IMR-90 (cell line): Measurements from ENCODE around the gene GBP6.

Source experiments
- CEBPB ChIP-seq: IDR thresholded peaks from 2 replicates; pipeline ENCODE4 v1.6.1; 2012; ENCODE audit warnings: low read depth, low read length, improper control_type of control experiment
- FOS ChIP-seq: fragments of 150-350 bp; IDR thresholded peaks from 2 replicates; pipeline ENCODE4 v1.6.1; 2016; ENCODE audit warnings: low read depth, low read length
- NFE2L2 ChIP-seq: fragments of 150-350 bp; IDR thresholded peaks from 2 replicates; pipeline ENCODE4 v1.6.1; 2016; ENCODE audit warnings: low read depth, mild to moderate bottlenecking, low read length
- RFX5 ChIP-seq: IDR thresholded peaks from 2 replicates; pipeline ENCODE4 v1.8.0; 2012; ENCODE audit warnings: low read depth, mild to moderate bottlenecking, low read length, moderate library complexity
- TF ChIP-seq, protein P1 (sequence below): conservative IDR thresholded peaks from 2 replicates; pipeline ENCODE4 v1.5.1; 2012; ENCODE audit warnings: mild to moderate bottlenecking, low read depth, low read length, improper control_type of control experiment

- TF ChIP-seq, protein P1, sequence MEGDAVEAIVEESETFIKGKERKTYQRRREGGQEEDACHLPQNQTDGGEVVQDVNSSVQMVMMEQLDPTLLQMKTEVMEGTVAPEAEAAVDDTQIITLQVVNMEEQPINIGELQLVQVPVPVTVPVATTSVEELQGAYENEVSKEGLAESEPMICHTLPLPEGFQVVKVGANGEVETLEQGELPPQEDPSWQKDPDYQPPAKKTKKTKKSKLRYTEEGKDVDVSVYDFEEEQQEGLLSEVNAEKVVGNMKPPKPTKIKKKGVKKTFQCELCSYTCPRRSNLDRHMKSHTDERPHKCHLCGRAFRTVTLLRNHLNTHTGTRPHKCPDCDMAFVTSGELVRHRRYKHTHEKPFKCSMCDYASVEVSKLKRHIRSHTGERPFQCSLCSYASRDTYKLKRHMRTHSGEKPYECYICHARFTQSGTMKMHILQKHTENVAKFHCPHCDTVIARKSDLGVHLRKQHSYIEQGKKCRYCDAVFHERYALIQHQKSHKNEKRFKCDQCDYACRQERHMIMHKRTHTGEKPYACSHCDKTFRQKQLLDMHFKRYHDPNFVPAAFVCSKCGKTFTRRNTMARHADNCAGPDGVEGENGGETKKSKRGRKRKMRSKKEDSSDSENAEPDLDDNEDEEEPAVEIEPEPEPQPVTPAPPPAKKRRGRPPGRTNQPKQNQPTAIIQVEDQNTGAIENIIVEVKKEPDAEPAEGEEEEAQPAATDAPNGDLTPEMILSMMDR, result no peak
- no peak for TF ChIP-seq CEBPB
- TF ChIP-seq NFE2L2, result no peak
- no peak for TF ChIP-seq FOS
- TF ChIP-seq RFX5, result no peak
Measured at GRCh38 chr1:89381618-89382017, 17.8 kb downstream of the GBP6 start.
